HEK293 (cell line): ENCODE results near the gene TBC1D30.

Experiments
- ZNF350 ChIP-seq: fragments of 450-650 bp; formaldehyde crosslinking; IDR thresholded peaks from 2 replicates; pipeline ENCODE4 v1.5.0; 2017; ENCODE audit warnings: missing biosample characterization, mild to moderate bottlenecking, missing genetic modification characterization
- ZNF777 ChIP-seq: fragments of 450-650 bp; formaldehyde crosslinking; IDR thresholded peaks from 2 replicates; pipeline ENCODE4 v1.5.1; 2017; ENCODE audit warnings: missing biosample characterization, missing genetic modification characterization, borderline replicate concordance
- TF ChIP-seq, protein P1 (sequence below): fragments of 450-650 bp; formaldehyde crosslinking; IDR thresholded peaks from 2 replicates; pipeline ENCODE4 v1.5.1; 2016; ENCODE audit warnings: missing biosample characterization, missing genetic modification characterization

DNA sequence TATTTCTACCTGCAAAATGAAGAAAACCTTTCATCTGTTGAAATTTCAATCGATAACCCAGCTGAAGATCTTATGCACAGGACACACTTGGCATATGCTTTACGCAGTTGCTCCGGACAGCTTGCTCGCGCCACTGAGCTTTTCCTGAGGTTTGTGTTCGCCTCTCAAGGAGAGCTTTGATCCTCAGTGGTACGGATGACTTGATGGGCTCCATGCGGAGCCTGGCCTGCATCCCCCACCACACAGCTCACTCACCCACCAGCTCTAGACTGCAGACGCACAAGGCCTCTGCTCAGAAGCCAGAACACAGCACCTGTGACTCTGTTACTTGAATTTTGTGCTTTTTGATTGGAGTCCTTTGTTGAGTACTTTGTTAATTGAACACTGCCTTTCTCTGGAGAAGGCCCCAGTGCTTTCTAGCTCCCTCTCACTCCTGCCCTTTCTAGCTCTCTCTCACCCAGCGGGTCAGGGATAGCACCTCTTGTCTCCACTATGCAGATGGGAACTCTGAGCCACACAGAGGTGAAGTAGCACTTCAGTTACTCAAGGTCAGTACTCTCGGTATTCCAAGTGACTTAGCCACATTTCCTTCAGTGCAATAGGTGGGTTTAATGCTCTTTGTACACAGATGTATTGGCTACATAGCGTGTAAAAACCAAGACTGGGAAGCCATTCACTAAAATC lies 52.1 kb downstream of the TBC1D30 start:
- TF ChIP-seq ZNF350 (tag by site-specific recombination) (no peak), ZNF777 (no peak)
- TF ChIP-seq, protein P1, sequence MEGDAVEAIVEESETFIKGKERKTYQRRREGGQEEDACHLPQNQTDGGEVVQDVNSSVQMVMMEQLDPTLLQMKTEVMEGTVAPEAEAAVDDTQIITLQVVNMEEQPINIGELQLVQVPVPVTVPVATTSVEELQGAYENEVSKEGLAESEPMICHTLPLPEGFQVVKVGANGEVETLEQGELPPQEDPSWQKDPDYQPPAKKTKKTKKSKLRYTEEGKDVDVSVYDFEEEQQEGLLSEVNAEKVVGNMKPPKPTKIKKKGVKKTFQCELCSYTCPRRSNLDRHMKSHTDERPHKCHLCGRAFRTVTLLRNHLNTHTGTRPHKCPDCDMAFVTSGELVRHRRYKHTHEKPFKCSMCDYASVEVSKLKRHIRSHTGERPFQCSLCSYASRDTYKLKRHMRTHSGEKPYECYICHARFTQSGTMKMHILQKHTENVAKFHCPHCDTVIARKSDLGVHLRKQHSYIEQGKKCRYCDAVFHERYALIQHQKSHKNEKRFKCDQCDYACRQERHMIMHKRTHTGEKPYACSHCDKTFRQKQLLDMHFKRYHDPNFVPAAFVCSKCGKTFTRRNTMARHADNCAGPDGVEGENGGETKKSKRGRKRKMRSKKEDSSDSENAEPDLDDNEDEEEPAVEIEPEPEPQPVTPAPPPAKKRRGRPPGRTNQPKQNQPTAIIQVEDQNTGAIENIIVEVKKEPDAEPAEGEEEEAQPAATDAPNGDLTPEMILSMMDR = no peak
